Activated CD4-positive, alpha-beta T cell treated with anti-CD3 and anti-CD28 coated beads, Interleukin-2, amount 10 ng/mL, durations not matched to agents 7 days and 5 days (primary cell): ENCODE measurements around the gene SSR4. TPM values are rescaled to one million over a fixed set of nuclear protein-coding genes. Genes with fewer than 3 reads are reported as not detected.
"Not testable (repeated sequence)": the region's sequence is repeated elsewhere in the genome, so short reads cannot be mapped to it uniquely, and the experiment has no call there.

ENCODE experiments used
- CTCF ChIA-PET: fragments of 350-600 bp; sonication (Branson Sonifier 250); formaldehyde crosslinking; loops from one replicate; lab custom pipeline; 2021; ENCODE audit warnings: antibody characterized with exemption; lab: Charles Lee
- POLR2A ChIA-PET: fragments of 350-600 bp; sonication (Branson Sonifier 250); formaldehyde crosslinking; loops from one replicate; lab custom pipeline; 2021; ENCODE audit warnings: antibody characterized with exemption; lab: Charles Lee
- DNase-seq: peaks from one replicate; pipeline ENCODE4 v3.0.0-alpha.2; 2020
- H3K27ac Mint-ChIP-seq: one replicate; pipeline ENCODE4 v1.8.0; 2021; ENCODE audit warnings: mild to moderate bottlenecking, moderate library complexity, mixed read lengths
- H3K27me3 Mint-ChIP-seq: one replicate; pipeline ENCODE4 v1.8.0; 2021; ENCODE audit warnings: mixed read lengths
- H3K36me3 Mint-ChIP-seq: one replicate; pipeline ENCODE4 v1.8.0; 2021; ENCODE audit warnings: low read depth, mixed read lengths
- H3K4me1 Mint-ChIP-seq: one replicate; pipeline ENCODE4 v1.8.0; 2021; ENCODE audit warnings: mixed read lengths
- H3K4me3 Mint-ChIP-seq: one replicate; pipeline ENCODE4 v1.8.0; 2021; ENCODE audit warnings: mild to moderate bottlenecking, moderate library complexity, mixed read lengths
- H3K9me3 Mint-ChIP-seq: one replicate; pipeline ENCODE4 v1.8.0; 2021; ENCODE audit warnings: mixed read lengths
- total RNA-seq, 2 experiments: library from RNA; stranded (reverse); gene quantifications; one replicate each; pipeline ENCODE4 v1.2.3, GENCODE V29; 2021

The SSR4 gene
- total RNA-seq, 2 experiments from 2014 or later = 193 to 203 TPM

GRCh38 chrX:153806999-153807575 lies 12.6 kb downstream of the SSR4 start:
- no peaks in the 10 kb centered on the region for H3K4me1 Mint-ChIP-seq
- no peak for DNase-seq
- H3K9me3 Mint-ChIP-seq = no peaks in the 10 kb centered on the region
- CTCF ChIA-PET = interaction anchor here (0.8 to 1.1 kb wide), 2 partner anchors 12 to 71 kb away, joined by 3 to 4 read pairs; no protein-coding TSS in a partner anchor
- no peaks in the 10 kb centered on the region for H3K36me3 Mint-ChIP-seq
- POLR2A ChIA-PET = no interaction called here
- H3K27me3 Mint-ChIP-seq = no peaks in the 10 kb centered on the region
- H3K27ac Mint-ChIP-seq = no peak overlapping the region
- H3K4me3 Mint-ChIP-seq = no peak overlapping the region

- Mint-ChIP-seq H3K36me3 (no peaks in the 10 kb centered on the region), H3K27me3 (peaks cover 3% of the 10 kb centered on the region), H3K9me3 (no peaks in the 10 kb centered on the region), H3K4me1 (no peaks in the 10 kb centered on the region), H3K27ac (no peak overlapping the region), H3K4me3 (no peak overlapping the region)
- DNase-seq = no peak
- CTCF ChIA-PET = interaction anchor here (0.8 to 1.1 kb wide), 2 partner anchors 29 to 154 kb away, joined by 3 to 4 read pairs; no protein-coding TSS in a partner anchor
- POLR2A ChIA-PET = no interaction called here
Measured at GRCh38 chrX:153807976-153808375, 13.5 kb downstream of the SSR4 start.

GRCh38 chrX:153812220-153812619 lies 17.8 kb downstream of the SSR4 start:
- DNase-seq = no peak
- ChIA-PET CTCF (no interaction called here), POLR2A (no interaction called here)
- Mint-ChIP-seq H3K9me3 (no peaks in the 10 kb centered on the region), H3K4me1 (peaks cover 16% of the 10 kb centered on the region), H3K27me3 (peaks cover 12% of the 10 kb centered on the region), H3K4me3 (no peak overlapping the region), H3K36me3 (no peaks in the 10 kb centered on the region), H3K27ac (no peak overlapping the region)

DNA sequence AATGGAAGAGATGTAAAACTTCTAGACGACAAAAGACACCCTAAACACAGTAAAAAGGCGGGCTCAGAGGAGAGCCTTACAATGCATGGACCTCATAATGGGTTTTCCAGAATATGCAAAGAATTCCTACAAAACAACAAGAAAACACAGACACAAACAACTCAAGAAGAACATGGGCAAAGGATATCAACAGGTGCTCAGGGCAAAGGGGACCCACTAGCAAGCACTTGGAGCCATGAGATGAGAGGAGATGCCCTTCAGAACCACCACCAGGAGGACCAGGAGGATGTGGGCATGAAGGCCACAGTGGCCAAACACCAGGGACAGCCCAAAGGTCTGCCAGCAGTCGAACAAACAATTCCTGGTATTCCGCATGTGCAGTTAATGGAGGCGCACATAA lies 18.7 kb downstream of the SSR4 start:
- no peak overlapping the region for H3K27ac Mint-ChIP-seq
- H3K4me3 Mint-ChIP-seq = no peak overlapping the region
- H3K9me3 Mint-ChIP-seq = no peaks in the 10 kb centered on the region
- POLR2A ChIA-PET = no interaction called here
- H3K36me3 Mint-ChIP-seq = no peaks in the 10 kb centered on the region
- peaks cover 19% of the 10 kb centered on the region for H3K4me1 Mint-ChIP-seq
- DNase-seq = no peak
- H3K27me3 Mint-ChIP-seq = peaks cover 12% of the 10 kb centered on the region
- CTCF ChIA-PET = no interaction called here

- peaks cover 22% of the 10 kb centered on the region for H3K4me1 Mint-ChIP-seq
- no peaks in the 10 kb centered on the region for H3K36me3 Mint-ChIP-seq
- no peak for DNase-seq
- H3K27ac Mint-ChIP-seq = peak overlapping the region; percentile 44
- no peak overlapping the region for H3K4me3 Mint-ChIP-seq
- ChIA-PET CTCF (interaction anchor here (1.0 kb wide), 1 partner anchor 107 kb away, joined by 3 read pairs; no protein-coding TSS in a partner anchor), POLR2A (no interaction called here)
- H3K27me3 Mint-ChIP-seq = peaks cover 12% of the 10 kb centered on the region
- no peaks in the 10 kb centered on the region for H3K9me3 Mint-ChIP-seq
Measured at GRCh38 chrX:153814591-153815315, 20.3 kb downstream of the SSR4 start.

- Mint-ChIP-seq H3K9me3 (no peaks in the 10 kb centered on the region), H3K4me1 (peaks cover 39% of the 10 kb centered on the region), H3K4me3 (peak overlapping the region; percentile 22), H3K27ac (no peak overlapping the region), H3K27me3 (peaks cover 12% of the 10 kb centered on the region), H3K36me3 (no peaks in the 10 kb centered on the region)
- CTCF ChIA-PET = interaction anchor here (0.8 to 1.4 kb wide), 4 partner anchors 13 to 36 kb away, joined by 3 to 5 read pairs (median 4); partner anchors contain the start of genes IDH3G and SSR4
- DNase-seq = peak; percentile 52
- POLR2A ChIA-PET = no interaction called here
Measured at GRCh38 chrX:153816831-153817690, 22.6 kb downstream of the SSR4 start.

- H3K27me3 Mint-ChIP-seq, H3K9me3 Mint-ChIP-seq, DNase-seq, POLR2A ChIA-PET, H3K36me3 Mint-ChIP-seq, H3K4me3 Mint-ChIP-seq, H3K27ac Mint-ChIP-seq: not testable (repeated sequence)
- CTCF ChIA-PET = interaction anchor here (0.8 kb wide), 1 partner anchor 24 kb away, joined by 3 read pairs; the partner anchor contains the start of genes IDH3G and SSR4
- H3K4me1 Mint-ChIP-seq = peaks cover 46% of the 10 kb centered on the region
Measured at GRCh38 chrX:153818064-153818463, 23.6 kb downstream of the SSR4 start.

DNA sequence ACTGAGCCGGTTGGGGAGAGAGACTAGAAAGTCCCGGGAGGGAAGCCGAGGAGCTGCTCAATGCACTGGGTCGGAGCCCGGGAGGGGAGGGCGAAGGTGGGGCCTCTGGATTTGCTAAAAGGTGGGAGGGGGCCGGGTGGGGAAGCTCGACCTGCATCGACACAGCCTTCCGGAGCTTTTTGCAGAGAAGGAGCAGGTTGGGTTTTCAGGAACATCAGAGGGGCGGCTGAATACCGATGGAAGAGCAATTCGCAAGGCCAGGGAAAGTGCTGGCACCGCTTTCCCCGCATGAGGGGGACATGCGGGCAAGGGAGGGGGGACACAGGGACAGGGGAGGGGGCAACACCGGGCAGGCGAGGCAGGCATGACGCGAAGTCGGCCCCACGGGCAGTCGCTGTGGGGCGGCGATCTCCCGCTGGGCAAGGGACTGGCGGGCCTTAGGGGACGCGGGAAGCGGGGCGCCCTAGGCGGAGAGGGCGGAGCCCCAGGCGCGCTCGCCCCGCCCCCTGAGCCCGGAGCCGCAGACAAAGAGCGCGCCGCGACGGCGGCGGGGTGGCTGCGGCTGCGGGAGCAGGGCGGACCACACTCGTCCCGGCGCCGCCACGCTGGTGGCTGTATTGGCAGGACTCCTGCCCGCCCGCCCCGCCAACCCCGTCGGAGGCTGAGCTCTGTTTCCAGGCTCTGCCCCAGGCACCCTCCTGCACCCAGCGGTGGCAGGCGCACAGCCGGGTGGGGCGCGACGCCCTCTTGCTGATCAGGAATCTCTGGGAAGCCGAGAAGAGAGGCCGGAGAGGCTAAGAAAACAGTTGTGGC lies 24.3 kb downstream of the SSR4 start:
- Mint-ChIP-seq H3K27ac (no peak overlapping the region), H3K36me3 (no peaks in the 10 kb centered on the region), H3K27me3 (peaks cover 6% of the 10 kb centered on the region), H3K4me3 (peak overlapping the region; percentile 47), H3K4me1 (peaks cover 49% of the 10 kb centered on the region), H3K9me3 (no peaks in the 10 kb centered on the region)
- ChIA-PET POLR2A (no interaction called here), CTCF (interaction anchor here (1.0 to 1.2 kb wide), 2 partner anchors 12 to 60 kb away, joined by 3 to 4 read pairs; no protein-coding TSS in a partner anchor)
- DNase-seq = peak; percentile 34

DNA sequence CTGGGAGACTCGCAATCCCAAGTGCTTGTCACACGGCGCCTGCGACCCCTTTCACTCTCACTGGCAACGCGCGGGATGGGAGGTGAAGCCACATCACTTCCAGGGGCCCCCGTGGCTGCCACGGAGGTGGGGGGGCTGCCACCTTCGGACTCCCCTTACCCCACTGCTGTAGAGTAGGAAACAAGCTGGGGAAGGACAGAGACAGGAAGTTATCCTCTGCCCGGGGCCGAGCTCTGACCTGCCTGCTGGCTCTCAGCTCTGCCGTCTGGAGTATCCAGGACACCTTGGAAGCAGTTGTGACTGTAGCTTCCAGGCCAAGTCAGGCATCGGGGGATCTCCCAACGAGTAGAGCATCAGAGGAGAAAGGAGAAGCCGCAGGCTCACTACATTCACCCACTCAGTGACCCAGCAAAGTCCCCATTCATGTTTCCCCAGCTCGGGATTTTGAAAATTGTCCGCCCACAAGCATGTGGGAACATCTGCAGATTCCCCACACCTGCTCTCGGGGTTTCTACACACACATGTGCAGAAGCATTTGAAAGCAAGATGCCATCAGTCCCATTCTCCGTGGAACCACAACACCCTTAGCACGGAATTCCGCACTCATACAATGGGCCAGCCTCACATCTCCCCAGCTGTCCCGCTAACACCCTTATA lies 25.0 kb downstream of the SSR4 start:
- Mint-ChIP-seq H3K27ac (no peak overlapping the region), H3K4me1 (peaks cover 51% of the 10 kb centered on the region), H3K9me3 (no peaks in the 10 kb centered on the region), H3K27me3 (peaks cover 7% of the 10 kb centered on the region), H3K4me3 (peak overlapping the region; percentile 16), H3K36me3 (no peaks in the 10 kb centered on the region)
- no peak for DNase-seq
- CTCF ChIA-PET = interaction anchor here (1.0 to 1.2 kb wide), 2 partner anchors 13 to 59 kb away, joined by 3 to 4 read pairs; no protein-coding TSS in a partner anchor
- POLR2A ChIA-PET = no interaction called here

DNA sequence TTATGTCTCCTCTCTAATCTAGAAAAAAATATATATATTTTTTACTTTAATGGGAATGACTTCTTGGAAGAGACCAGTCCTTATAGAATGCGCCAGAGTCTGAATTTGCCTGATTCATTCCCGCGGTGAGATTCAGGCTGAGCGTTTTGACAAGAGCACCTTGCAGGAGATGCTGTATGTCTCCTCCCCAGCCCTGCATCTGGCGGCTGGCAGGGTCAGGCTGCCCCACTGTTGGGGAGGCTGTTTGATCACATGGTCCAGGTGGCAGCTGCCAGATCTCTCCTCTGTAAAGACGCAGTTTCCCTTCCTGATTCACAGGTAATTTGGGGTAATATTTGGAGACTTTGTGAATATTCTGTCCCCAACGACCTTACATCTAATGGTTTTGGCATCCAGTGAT lies 26.1 kb downstream of the SSR4 start:
- Mint-ChIP-seq H3K4me3 (no peak overlapping the region), H3K36me3 (no peaks in the 10 kb centered on the region), H3K4me1 (peaks cover 45% of the 10 kb centered on the region), H3K27ac (no peak overlapping the region), H3K27me3 (peaks cover 5% of the 10 kb centered on the region), H3K9me3 (no peaks in the 10 kb centered on the region)
- CTCF ChIA-PET = no interaction called here
- no peak for DNase-seq
- POLR2A ChIA-PET = no interaction called here

- Mint-ChIP-seq H3K27ac (no peak overlapping the region), H3K4me3 (no peak overlapping the region), H3K9me3 (no peaks in the 10 kb centered on the region), H3K36me3 (no peaks in the 10 kb centered on the region), H3K27me3 (peaks cover 7% of the 10 kb centered on the region), H3K4me1 (peaks cover 46% of the 10 kb centered on the region)
- no peak for DNase-seq
- ChIA-PET POLR2A (no interaction called here), CTCF (interaction anchor here (0.6 kb wide), 1 partner anchor 893 kb away, joined by 3 read pairs; no protein-coding TSS in a partner anchor)
Measured at GRCh38 chrX:153821066-153821465, 26.6 kb downstream of the SSR4 start.
